SU-DHL-6 (cell line): ENCODE measurements around the gene ALPI.
"Not testable (repeated sequence)": the region's sequence is repeated elsewhere in the genome, so short reads cannot be mapped to it uniquely, and the experiment has no call there.

Experiments used
- H2AFZ ChIP-seq: fragments of 200-600 bp; sonication (generic); 2 replicates; pipeline ENCODE4 v1.6.1; 2014; ENCODE audit warnings: low read depth, mild to moderate bottlenecking, moderate library complexity, mixed read lengths, antibody characterized with exemption, low read length; ENCODE audit not compliant: severe bottlenecking
- H3F3A ChIP-seq: fragments of 200-600 bp; shearing (Covaris generic); 2 replicates; pipeline ENCODE4 v1.6.0; 2016; ENCODE audit warnings: antibody characterized with exemption, mild to moderate bottlenecking; ENCODE audit not compliant: insufficient read depth
- H3K27ac ChIP-seq: fragments of 200-600 bp; sonication (generic); 2 replicates; pipeline ENCODE4 v1.5.1; 2016; ENCODE audit warnings: low read depth, mild to moderate bottlenecking, low read length, moderate library complexity, mixed read lengths
- H3K27me3 ChIP-seq: fragments of 200-600 bp; sonication (generic), shearing (Covaris generic); 2 replicates; pipeline ENCODE4 v1.6.0; 2014; ENCODE audit warnings: mild to moderate bottlenecking, low read length
- H3K36me3 ChIP-seq: fragments of 200-600 bp; sonication (generic); 2 replicates; pipeline ENCODE4 v1.6.1; 2014; ENCODE audit warnings: mild to moderate bottlenecking, low read length, mixed read lengths
- H3K4me2 ChIP-seq: fragments of 300-600, 200-600 bp; shearing (Covaris generic), sonication (generic); 2 replicates; pipeline ENCODE4 v1.6.0; 2014; ENCODE audit warnings: low read length, low read depth, mild to moderate bottlenecking; ENCODE audit not compliant: poor library complexity, severe bottlenecking
- H3K4me3 ChIP-seq: fragments of 200-600 bp; sonication (generic); 2 replicates; pipeline ENCODE4 v1.5.1; 2014; ENCODE audit warnings: antibody characterized with exemption, low read length, mild to moderate bottlenecking, mixed read lengths; ENCODE audit not compliant: insufficient read depth, poor library complexity, severe bottlenecking
- H3K79me2 ChIP-seq: fragments of 200-600 bp; sonication (generic); 2 replicates; pipeline ENCODE4 v1.6.1; 2014; ENCODE audit warnings: mild to moderate bottlenecking, low read length, moderate library complexity; ENCODE audit not compliant: insufficient read depth
- H3K9ac ChIP-seq: fragments of 200-600 bp; sonication (generic); 2 replicates; pipeline ENCODE4 v1.7.0; 2014; ENCODE audit warnings: mild to moderate bottlenecking, low read length
- H3K9me2 ChIP-seq: fragments of 200-600 bp; sonication (generic); replicated peaks from 2 replicates; pipeline ENCODE4 v1.6.1; 2014; ENCODE audit warnings: low read length; ENCODE audit not compliant: insufficient read depth
- H3K9me3 ChIP-seq: fragments of 200-600 bp; sonication (generic); 2 replicates; pipeline ENCODE4 v1.6.1; 2014; ENCODE audit warnings: low read length, mixed read lengths; ENCODE audit not compliant: insufficient read depth
- H4K20me1 ChIP-seq: fragments of 200-600 bp; sonication (generic); 2 replicates; pipeline ENCODE4 v1.6.1; 2014; ENCODE audit warnings: low read depth, mild to moderate bottlenecking, antibody characterized with exemption, low read length, moderate library complexity, mixed read lengths
- EZH2phosphoT487 ChIP-seq: fragments of 200-600 bp; sonication (generic), shearing (Covaris generic); conservative IDR thresholded peaks from 2 replicates; pipeline ENCODE4 v1.6.1; 2018; ENCODE audit warnings: mild to moderate bottlenecking, antibody characterized with exemption, low read length, moderate library complexity, mixed read lengths
- TF ChIP-seq, protein P1 (sequence below): fragments of 200-600 bp; sonication (generic); IDR thresholded peaks from one replicate; pipeline ENCODE4 v1.5.1; 2017; ENCODE audit warnings: antibody characterized with exemption, mild to moderate bottlenecking, low read length, moderate library complexity; ENCODE audit not compliant: insufficient read depth, poor library complexity, severe bottlenecking

The ALPI gene

GRCh38 chr2:232447638-232448303, 8.2 kb upstream of the ALPI start:
- Histone ChIP-seq H3K4me3 (no peak overlapping the region), H3K36me3 (no peaks in the 10 kb centered on the region), H3K79me2 (no peaks in the 10 kb centered on the region), H3K9me3 (no peaks in the 10 kb centered on the region), H2AFZ (no peak overlapping the region), H3K27me3 (no peaks in the 10 kb centered on the region), H4K20me1 (no peaks in the 10 kb centered on the region), H3K4me2 (no peak overlapping the region), H3K9me2 (no peaks in the 10 kb centered on the region), H3K27ac (no peak overlapping the region), H3K9ac (no peak overlapping the region), H3F3A (no peaks in the 10 kb centered on the region)
- TF ChIP-seq, protein P1, sequence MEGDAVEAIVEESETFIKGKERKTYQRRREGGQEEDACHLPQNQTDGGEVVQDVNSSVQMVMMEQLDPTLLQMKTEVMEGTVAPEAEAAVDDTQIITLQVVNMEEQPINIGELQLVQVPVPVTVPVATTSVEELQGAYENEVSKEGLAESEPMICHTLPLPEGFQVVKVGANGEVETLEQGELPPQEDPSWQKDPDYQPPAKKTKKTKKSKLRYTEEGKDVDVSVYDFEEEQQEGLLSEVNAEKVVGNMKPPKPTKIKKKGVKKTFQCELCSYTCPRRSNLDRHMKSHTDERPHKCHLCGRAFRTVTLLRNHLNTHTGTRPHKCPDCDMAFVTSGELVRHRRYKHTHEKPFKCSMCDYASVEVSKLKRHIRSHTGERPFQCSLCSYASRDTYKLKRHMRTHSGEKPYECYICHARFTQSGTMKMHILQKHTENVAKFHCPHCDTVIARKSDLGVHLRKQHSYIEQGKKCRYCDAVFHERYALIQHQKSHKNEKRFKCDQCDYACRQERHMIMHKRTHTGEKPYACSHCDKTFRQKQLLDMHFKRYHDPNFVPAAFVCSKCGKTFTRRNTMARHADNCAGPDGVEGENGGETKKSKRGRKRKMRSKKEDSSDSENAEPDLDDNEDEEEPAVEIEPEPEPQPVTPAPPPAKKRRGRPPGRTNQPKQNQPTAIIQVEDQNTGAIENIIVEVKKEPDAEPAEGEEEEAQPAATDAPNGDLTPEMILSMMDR: no peak
- no peak for TF ChIP-seq EZH2phosphoT487

DNA sequence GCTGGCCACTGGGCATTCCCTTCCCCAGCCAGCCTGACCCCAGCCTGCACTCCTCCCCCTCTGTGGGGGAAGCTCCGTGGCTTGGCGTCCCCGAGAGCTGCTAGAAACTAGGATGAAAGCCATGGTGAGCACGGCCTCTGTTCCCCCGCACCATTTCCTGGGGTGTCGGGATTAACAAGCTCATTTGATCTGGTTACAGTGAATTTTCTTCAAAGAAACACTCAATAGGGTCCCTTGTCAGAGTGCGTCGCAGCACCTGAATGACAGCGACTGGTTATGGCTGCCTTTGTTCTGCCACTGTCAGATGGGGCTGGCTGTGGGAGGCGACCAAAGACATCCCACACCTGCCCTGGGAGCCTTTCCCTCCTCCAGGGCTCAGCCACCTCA, 7.7 kb upstream of the ALPI start:
- no peak overlapping the region for H2AFZ ChIP-seq
- no peak overlapping the region for H3K27ac ChIP-seq
- H3K4me3 ChIP-seq: no peak overlapping the region
- H3K9me2 ChIP-seq: no peaks in the 10 kb centered on the region
- H3K9me3 ChIP-seq: no peaks in the 10 kb centered on the region
- H3K27me3 ChIP-seq: no peaks in the 10 kb centered on the region
- no peaks in the 10 kb centered on the region for H3K79me2 ChIP-seq
- TF ChIP-seq EZH2phosphoT487: no peak
- TF ChIP-seq, protein P1: no peak
- no peak overlapping the region for H3K9ac ChIP-seq
- H3F3A ChIP-seq: no peaks in the 10 kb centered on the region
- no peak overlapping the region for H3K4me2 ChIP-seq
- no peaks in the 10 kb centered on the region for H4K20me1 ChIP-seq
- H3K36me3 ChIP-seq: no peaks in the 10 kb centered on the region

- no peaks in the 10 kb centered on the region for H3K36me3 ChIP-seq
- no peaks in the 10 kb centered on the region for H3K27me3 ChIP-seq
- TF ChIP-seq, protein P1: no peak
- no peak for TF ChIP-seq EZH2phosphoT487
- no peak overlapping the region for H3K4me3 ChIP-seq
- no peaks in the 10 kb centered on the region for H3K9me3 ChIP-seq
- H3K27ac ChIP-seq: no peak overlapping the region
- H2AFZ ChIP-seq: no peak overlapping the region
- no peak overlapping the region for H3K4me2 ChIP-seq
- no peaks in the 10 kb centered on the region for H4K20me1 ChIP-seq
- H3K9ac ChIP-seq: no peak overlapping the region
- no peaks in the 10 kb centered on the region for H3K9me2 ChIP-seq
- no peaks in the 10 kb centered on the region for H3K79me2 ChIP-seq
- no peaks in the 10 kb centered on the region for H3F3A ChIP-seq
These were observed 6.0 kb upstream of the ALPI start for GRCh38 chr2:232449964-232450363.

- H3K9ac ChIP-seq, H2AFZ ChIP-seq, H3K36me3 ChIP-seq, H4K20me1 ChIP-seq, H3K79me2 ChIP-seq, H3K27ac ChIP-seq, H3K9me3 ChIP-seq, H3F3A ChIP-seq, H3K4me2 ChIP-seq, H3K27me3 ChIP-seq, H3K4me3 ChIP-seq, H3K9me2 ChIP-seq: not testable (repeated sequence)
These were observed 4.3 kb upstream of the ALPI start for GRCh38 chr2:232451645-232452044.
